SH-SY5Y (cell line): Measurements from ENCODE around the gene FASTKD3.

ENCODE experiments used
- GATA2 ChIP-seq: IDR thresholded peaks from 2 replicates; pipeline ENCODE4 v1.6.1; 2011; ENCODE audit warnings: mild to moderate bottlenecking, low read depth, low read length
- GATA3 ChIP-seq: IDR thresholded peaks from 2 replicates; pipeline ENCODE4 v1.6.1; 2011; ENCODE audit warnings: low read depth, mild to moderate bottlenecking, low read length, moderate library complexity

DNA sequence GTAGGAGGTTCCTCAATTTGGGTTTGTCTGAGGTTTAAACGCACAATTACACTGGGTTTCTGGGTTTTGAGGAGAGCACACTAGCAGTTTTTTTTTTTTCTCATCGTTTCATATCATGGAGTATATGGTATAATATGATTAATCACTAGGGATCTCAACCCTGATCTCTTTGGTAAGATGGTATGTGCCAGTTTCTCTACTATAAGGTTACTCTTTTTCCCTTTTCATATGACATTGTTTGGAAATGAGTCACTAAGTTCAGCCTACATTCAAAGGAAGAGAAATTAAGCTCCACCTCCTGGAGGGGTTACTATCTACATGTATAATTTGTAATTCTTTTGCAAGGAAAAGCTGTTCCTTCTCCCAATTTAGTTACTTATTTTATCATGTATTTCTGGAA lies 35.3 kb upstream of the FASTKD3 start:
- TF ChIP-seq GATA3 (no peak), GATA2 (no peak)
